Activated CD4-positive, alpha-beta T cell treated with anti-CD3 and anti-CD28 coated beads for 24 hours (primary cell): ENCODE data around the gene FXYD6.

Source experiments
- DNase-seq, 2 donors: peaks; one replicate each; pipeline ENCODE4 v3.0.0-alpha.2; 2020; ENCODE audit warnings: low read depth in 2 of 2

Gene FXYD6

GRCh38 chr11:117794135-117794534 is 82.3 kb downstream of the FXYD6 start:
- DNase-seq = no peak

DNA sequence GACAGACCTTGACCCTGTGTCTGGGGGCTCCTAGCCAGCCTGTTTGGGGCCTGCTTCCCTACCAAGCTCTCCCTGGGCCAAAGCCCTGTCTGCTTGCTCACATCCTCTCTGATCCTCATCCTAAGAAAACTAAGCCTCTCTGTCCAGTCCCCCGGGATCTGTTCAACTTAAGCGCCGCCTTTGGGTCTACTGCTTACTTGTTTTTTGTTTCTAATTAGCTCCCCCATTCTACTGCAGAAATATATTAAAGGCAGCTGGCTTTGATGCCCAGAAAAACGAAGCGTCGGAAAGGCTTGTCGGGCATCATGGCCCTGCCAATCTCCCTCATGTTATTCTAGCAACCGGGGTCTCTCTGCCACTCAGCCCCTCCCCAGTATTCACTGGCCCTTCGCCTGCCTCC is 82.9 kb downstream of the FXYD6 start:
- no peak for DNase-seq

- DNase-seq = no peak
These were observed 83.5 kb downstream of the FXYD6 start for GRCh38 chr11:117792992-117793391.

DNA sequence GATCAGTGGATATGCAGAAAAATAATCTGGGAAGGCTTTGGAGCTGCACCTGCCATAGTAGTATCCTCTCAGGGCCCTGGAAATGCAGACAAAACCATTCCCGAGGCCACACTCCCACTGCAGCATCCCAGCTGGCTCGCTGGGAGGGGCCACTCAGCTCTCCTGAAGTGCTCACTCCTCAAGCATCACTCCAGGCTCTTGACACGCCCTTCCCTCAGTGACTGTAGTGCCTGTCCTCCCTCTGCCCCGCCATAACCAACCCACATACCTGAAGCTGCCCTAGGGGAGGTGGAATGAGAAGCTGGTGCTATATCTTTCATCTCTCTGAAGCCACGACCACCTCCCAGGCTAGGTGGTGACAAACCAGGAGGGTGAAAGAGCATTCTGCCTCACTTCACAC is 84.2 kb downstream of the FXYD6 start:
- no peak for DNase-seq

DNA sequence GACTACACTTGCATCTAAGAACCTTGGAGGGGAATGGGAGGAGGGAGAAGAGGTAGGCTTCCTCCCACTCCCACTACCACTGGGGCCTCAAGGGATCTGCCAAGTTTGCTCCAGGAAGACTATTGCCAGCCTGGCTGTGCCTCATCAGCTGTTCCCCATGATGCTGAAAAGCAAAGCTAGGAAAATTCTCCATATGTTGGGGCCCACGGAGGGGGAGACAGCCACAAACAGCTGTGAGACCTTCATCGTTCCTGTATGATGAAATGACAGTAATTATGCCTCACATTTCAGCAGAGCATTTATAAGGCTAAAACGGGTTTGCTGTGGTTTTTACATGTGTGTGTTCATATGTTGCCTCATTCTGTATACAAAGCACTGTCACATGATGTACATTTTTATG is 86.2 kb downstream of the FXYD6 start:
- DNase-seq = no peak

DNA sequence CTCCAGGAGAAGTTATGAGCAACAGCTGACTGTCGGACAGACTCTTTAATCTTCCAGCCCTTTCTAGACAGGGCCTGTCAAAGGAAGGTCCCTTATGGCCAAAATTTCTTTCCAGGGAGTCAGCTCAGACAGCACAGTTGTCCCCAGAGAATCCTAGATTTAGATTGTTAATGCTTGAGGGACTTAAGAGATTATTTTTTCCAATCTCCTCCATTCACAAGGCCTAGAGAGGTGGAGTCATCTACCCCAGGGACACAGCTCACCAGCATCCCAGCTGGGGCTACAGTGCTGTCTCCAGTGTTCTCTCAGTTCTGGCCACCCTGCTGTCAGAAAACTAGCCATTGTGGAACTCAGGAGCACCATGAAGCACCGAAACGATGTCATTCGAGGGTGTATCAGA is 87.2 kb downstream of the FXYD6 start:
- DNase-seq = no peak
